Measurements from ENCODE around the gene ALDH18A1. TPM values are rescaled to one million over a fixed set of nuclear protein-coding genes. Genes with fewer than 3 reads are reported as not detected.

The ALDH18A1 gene
- total and polyA plus RNA-seq, 2 donors (not counting 3 experiments of a cell fraction or from before 2014, with no cell fraction given): 53.2 to 92.6 TPM

DNA sequence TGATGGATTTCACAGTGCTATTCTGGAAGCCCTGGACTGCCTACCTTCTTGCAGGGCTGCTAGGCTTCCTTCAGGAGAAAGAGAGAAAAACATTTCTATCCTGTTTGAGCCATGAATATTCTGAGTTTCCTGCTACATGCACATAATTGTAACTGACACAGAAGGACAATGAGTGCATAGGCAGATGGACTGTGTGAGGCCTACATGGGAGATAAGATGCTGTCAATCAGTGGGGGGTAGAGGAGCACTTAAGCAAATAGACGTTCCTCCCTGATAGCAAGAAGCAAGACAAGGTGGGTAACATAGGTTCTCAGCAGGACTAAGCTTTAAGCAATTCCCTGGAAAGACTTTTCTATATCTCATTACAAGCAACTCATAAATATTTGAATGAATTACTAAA is 11.6 kb downstream of the ALDH18A1 start:
- DNase-seq (ENCODE audit: low read depth, low spot score): no peak
- no TSS peak for BruUV-seq (replicated peaks)
- peaks cover 12 to 34% of the 10 kb centered on the region in 2 experiments for H3K36me3 ChIP-seq (ENCODE audit: control insufficient read depth in 2 of 2, extremely low read depth in 1 of 2, insufficient read depth in 2 of 2, low read length in 2 of 2)
- H4K20me1 ChIP-seq (replicated peaks; ENCODE audit: control insufficient read depth, extremely low read depth, insufficient read depth, low read length): no peaks in the 10 kb centered on the region
- no peak for FAIRE-seq
- no peak overlapping the region for H3K4me2 ChIP-seq (ENCODE audit: insufficient read depth, low read length)
- no peaks in the 10 kb centered on the region for H3K9me1 ChIP-seq (replicated peaks; ENCODE audit: control insufficient read depth, extremely low read depth, insufficient read depth, low read length)
- H3K9ac ChIP-seq (replicated peaks; ENCODE audit: extremely low read depth, insufficient read depth, low read length): no peak overlapping the region
- TF ChIP-seq FOS (IDR thresholded peaks at IDR 0.05; ENCODE audit: borderline replicate concordance, insufficient read depth, low read length) (no peak), POLR2A (IDR thresholded peaks at IDR 0.05; ENCODE audit: low read depth, low read length) (no peak)
- dilution Hi-C loops (cut with MboI; ENCODE audit: extremely low pct_ligation_motif_present, low sequenced_read_pairs) (no loop called here), intact Hi-C loops (cut with micrococcal nuclease) (no loop called here)
- CTCF ChIA-PET: no interaction called here
- no peak overlapping the region for H3K4me3 ChIP-seq (replicated peaks in 1 of 3; ENCODE audit: insufficient read depth in 1 of 3, low read depth in 1 of 3, low read length in 3 of 3)
- no peaks in the 10 kb centered on the region for H3K9me3 ChIP-seq (replicated peaks; ENCODE audit: control insufficient read depth, insufficient read depth, low read length)
- no peaks in the 10 kb centered on the region for H3K27me3 ChIP-seq (ENCODE audit: control insufficient read depth in 2 of 2, insufficient read depth in 2 of 2, low read length in 2 of 2)
- H3K4me1 ChIP-seq (ENCODE audit: control insufficient read depth, extremely low read depth, insufficient read depth, low read length): no peaks in the 10 kb centered on the region
- no peak overlapping the region for H2AFZ ChIP-seq (ENCODE audit: low read depth, low read length)
- no peak overlapping the region for H3K27ac ChIP-seq (ENCODE audit: insufficient read depth, low read depth, low read length)
- H3K79me2 ChIP-seq (ENCODE audit: control insufficient read depth, insufficient read depth, low read length): peaks cover 10% of the 10 kb centered on the region
- POLR2A ChIA-PET: no interaction called here

- H3K27me3 ChIP-seq (ENCODE audit: control insufficient read depth in 2 of 2, insufficient read depth in 2 of 2, low read length in 2 of 2): no peaks in the 10 kb centered on the region
- H2AFZ ChIP-seq (ENCODE audit: low read depth, low read length): no peak overlapping the region
- no peak overlapping the region for H3K4me2 ChIP-seq (ENCODE audit: insufficient read depth, low read length)
- H3K27ac ChIP-seq (ENCODE audit: insufficient read depth, low read depth, low read length): no peak overlapping the region
- no peaks in the 10 kb centered on the region for H4K20me1 ChIP-seq (replicated peaks; ENCODE audit: control insufficient read depth, extremely low read depth, insufficient read depth, low read length)
- ChIA-PET POLR2A (no interaction called here), CTCF (no interaction called here)
- peaks cover 3% of the 10 kb centered on the region for H3K79me2 ChIP-seq (ENCODE audit: control insufficient read depth, insufficient read depth, low read length)
- TF ChIP-seq, protein P1, sequence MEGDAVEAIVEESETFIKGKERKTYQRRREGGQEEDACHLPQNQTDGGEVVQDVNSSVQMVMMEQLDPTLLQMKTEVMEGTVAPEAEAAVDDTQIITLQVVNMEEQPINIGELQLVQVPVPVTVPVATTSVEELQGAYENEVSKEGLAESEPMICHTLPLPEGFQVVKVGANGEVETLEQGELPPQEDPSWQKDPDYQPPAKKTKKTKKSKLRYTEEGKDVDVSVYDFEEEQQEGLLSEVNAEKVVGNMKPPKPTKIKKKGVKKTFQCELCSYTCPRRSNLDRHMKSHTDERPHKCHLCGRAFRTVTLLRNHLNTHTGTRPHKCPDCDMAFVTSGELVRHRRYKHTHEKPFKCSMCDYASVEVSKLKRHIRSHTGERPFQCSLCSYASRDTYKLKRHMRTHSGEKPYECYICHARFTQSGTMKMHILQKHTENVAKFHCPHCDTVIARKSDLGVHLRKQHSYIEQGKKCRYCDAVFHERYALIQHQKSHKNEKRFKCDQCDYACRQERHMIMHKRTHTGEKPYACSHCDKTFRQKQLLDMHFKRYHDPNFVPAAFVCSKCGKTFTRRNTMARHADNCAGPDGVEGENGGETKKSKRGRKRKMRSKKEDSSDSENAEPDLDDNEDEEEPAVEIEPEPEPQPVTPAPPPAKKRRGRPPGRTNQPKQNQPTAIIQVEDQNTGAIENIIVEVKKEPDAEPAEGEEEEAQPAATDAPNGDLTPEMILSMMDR (IDR thresholded peaks at IDR 0.05; ENCODE audit: extremely low read depth in 1 of 2, insufficient read depth in 1 of 2, low read depth in 1 of 2, low read length in 2 of 2): no peak
- no peak for TF ChIP-seq GATA2 (IDR thresholded peaks at IDR 0.05; ENCODE audit: insufficient read depth, insufficient read length, low read depth, low read length)
- no peak for TF ChIP-seq EZH2 (IDR thresholded peaks at IDR 0.05; ENCODE audit: borderline replicate concordance, low read depth, low read length, severe bottlenecking)
- TF ChIP-seq, protein P2, sequence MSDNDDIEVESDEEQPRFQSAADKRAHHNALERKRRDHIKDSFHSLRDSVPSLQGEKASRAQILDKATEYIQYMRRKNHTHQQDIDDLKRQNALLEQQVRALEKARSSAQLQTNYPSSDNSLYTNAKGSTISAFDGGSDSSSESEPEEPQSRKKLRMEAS (IDR thresholded peaks at IDR 0.05; ENCODE audit: insufficient read depth, insufficient read length): no peak
- TF ChIP-seq JUN (IDR thresholded peaks at IDR 0.05; ENCODE audit: borderline replicate concordance, insufficient read depth, insufficient read length, low read depth): no peak
- TF ChIP-seq POLR2AphosphoS5 (IDR thresholded peaks at IDR 0.05; ENCODE audit: insufficient read depth, low read depth, low read length): no peak
- no peak for TF ChIP-seq MYC (IDR thresholded peaks at IDR 0.05; ENCODE audit: low read depth, low read length)
- no peak for TF ChIP-seq FOS (IDR thresholded peaks at IDR 0.05; ENCODE audit: borderline replicate concordance, insufficient read depth, low read length)
- no peak for TF ChIP-seq POLR2A (IDR thresholded peaks at IDR 0.05; ENCODE audit: low read depth, low read length)
- H3K4me1 ChIP-seq (ENCODE audit: control insufficient read depth, extremely low read depth, insufficient read depth, low read length): no peaks in the 10 kb centered on the region
- FAIRE-seq (no peak), DNase-seq (ENCODE audit: low read depth, low spot score) (no peak)
- H3K9me1 ChIP-seq (replicated peaks; ENCODE audit: control insufficient read depth, extremely low read depth, insufficient read depth, low read length): no peaks in the 10 kb centered on the region
- H3K9me3 ChIP-seq (replicated peaks; ENCODE audit: control insufficient read depth, insufficient read depth, low read length): no peaks in the 10 kb centered on the region
- no peak overlapping the region for H3K4me3 ChIP-seq (replicated peaks in 1 of 3; ENCODE audit: insufficient read depth in 1 of 3, low read depth in 1 of 3, low read length in 3 of 3)
- dilution Hi-C loops (cut with MboI; ENCODE audit: extremely low pct_ligation_motif_present, low sequenced_read_pairs) (no loop called here), intact Hi-C loops (cut with micrococcal nuclease) (no loop called here)
- no TSS peak for BruUV-seq (replicated peaks)
- peaks cover 20 to 38% of the 10 kb centered on the region in 2 experiments for H3K36me3 ChIP-seq (ENCODE audit: control insufficient read depth in 2 of 2, extremely low read depth in 1 of 2, insufficient read depth in 2 of 2, low read length in 2 of 2)
- no peak overlapping the region for H3K9ac ChIP-seq (replicated peaks; ENCODE audit: extremely low read depth, insufficient read depth, low read length)
Measured at GRCh38 chr10:95640891-95641315, 15.6 kb downstream of the ALDH18A1 start.
